Psoas muscle (tissue), 8 donors: ENCODE results near the gene PLCB3. TPM values are rescaled to one million over a fixed set of nuclear protein-coding genes. Genes with fewer than 3 reads are reported as not detected.

Source experiments
- ATAC-seq, 4 donors: fragments of 200-7000 bp; cut with Tn5 transposase; one replicate each; pipeline ENCODE4 v1.9.1; 2020; ENCODE audit warnings: moderate library complexity in 3 of 4, mild to moderate bottlenecking in 2 of 4
- DNase-seq, 2 donors: peaks; one replicate each; pipeline ENCODE4 v3.0.0-alpha.2; 2020
- H3K27ac ChIP-seq: fragments of 200-600 bp; one replicate; pipeline ENCODE4 v1.8.0; 2022
- H3K27me3 ChIP-seq, 3 donors: fragments of 200-600 bp in 1 of 3; one replicate each; pipeline versions ENCODE4 v1.6.1 to v1.8.0; 2013 to 2022; ENCODE audit warnings: low read length in 2 of 3, mild to moderate bottlenecking in 2 of 3, moderate library complexity in 1 of 3; ENCODE audit not compliant: insufficient read depth in 3 of 3
- H3K36me3 ChIP-seq, 2 donors: fragments of 200-600 bp in 1 of 2; one replicate each; pipeline versions ENCODE4 v1.6.1 to v1.8.0; 2013 to 2022; ENCODE audit warnings: low read depth in 1 of 2, mild to moderate bottlenecking in 1 of 2, moderate library complexity in 1 of 2; ENCODE audit not compliant: insufficient read depth in 1 of 2
- H3K4me1 ChIP-seq: fragments of 200-600 bp; one replicate; pipeline ENCODE4 v1.8.0; 2022
- H3K4me3 ChIP-seq: fragments of 200-600 bp; one replicate; pipeline ENCODE4 v1.8.0; 2022; ENCODE audit warnings: mild to moderate bottlenecking
- H3K9me3 ChIP-seq: fragments of 200-600 bp; one replicate; pipeline ENCODE4 v1.8.0; 2022
- WGBS, 3 donors: extraction: QIAGEN DNeasy Blood & Tissue Kit; methylation state at CpG; one replicate each; pipeline versions ENCODE4 v1.1.6 to v1.1.7; 2013; 5-methylcytosine and 5-hydroxymethylcytosine counted together
- intact Hi-C, 2 donors: fragments of 100-400 bp; cut with DNase I; formaldehyde crosslinking; loops; one replicate each; pipeline versions ENCODE4 v1.11.0 to v1.14.2; 2022
- polyA plus RNA-seq, 3 donors: library from polyadenylated mRNA; stranded (reverse); fragments of 200-250 nt; gene quantifications; one replicate each; pipeline ENCODE4 v1.2.3, GENCODE V29; 2013
- total RNA-seq, 4 donors: library from RNA; stranded (reverse); fragmentation: NEBNext Ultra II Directional in 2 of 4; extraction: Animal tissue kit (Norgen Biotek cat#: 25700) in 2 of 4; gene quantifications; one replicate each; pipeline versions ENCODE4 v1.2.1 to v1.2.4, GENCODE V29; 2021 to 2023
- TF ChIP-seq, protein P1 (sequence below): fragments of 200-600 bp; IDR thresholded peaks from one replicate; pipeline ENCODE4 v1.8.0; 2022; ENCODE audit warnings: antibody characterized with exemption
- donor health status: healthy with polysubstance abuse.
- donor health status: DM: no; HTN: no; CAD: no; lungs with moderate emphysema.
- donor health status: Bipolar disorder and iron deficiency.
- donor health status: healthy.
- donor health status: DM: yes; HTN: yes; CAD: no.
- donor health status: DM: no; HTN: no; CAD: no.
- donor health status: DM: no; HTN: no; CAD: no.
- donor health status: DM: yes; HTN: yes; CAD: no.

PLCB3 gene
- total and polyA plus RNA-seq, 7 donors = 3.8 to 10.4 (median 5.9) TPM

DNA sequence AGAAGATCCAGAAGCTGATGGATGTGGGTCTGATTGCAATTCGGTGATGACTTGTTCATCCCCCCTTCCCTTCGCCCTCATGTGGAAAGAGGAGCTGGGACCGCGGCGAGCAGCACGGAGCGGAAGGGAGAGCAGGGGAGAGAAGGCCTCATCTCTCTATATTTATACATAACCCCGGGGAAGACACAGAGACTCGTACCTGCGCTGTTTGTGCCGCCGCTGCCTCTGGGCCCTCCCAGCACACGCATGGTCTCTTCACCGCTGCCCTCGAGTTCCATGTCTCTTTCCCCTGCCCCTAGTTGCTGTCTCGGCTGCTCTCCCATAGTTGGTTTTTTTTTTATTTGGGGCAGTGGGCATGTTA lies 47.3 kb upstream of the PLCB3 start:
- intact Hi-C loops = loop anchor here in 1 of 2 donors (2.0 to 5.0 kb wide), 2 partner anchors 63 to 95 kb away; no protein-coding TSS in a partner anchor
- Histone ChIP-seq H3K4me3 (no peak overlapping the region), H3K27ac (no peak overlapping the region), H3K27me3 (no peaks in the 10 kb centered on the region), H3K36me3 (peaks cover 7 to 66% of the 10 kb centered on the region in 2 donors), H3K9me3 (no peaks in the 10 kb centered on the region), H3K4me1 (peaks cover 11% of the 10 kb centered on the region)
- WGBS, 3 donors = 68 to 82% (median 73%) methylated on average over 15 to 16 of the region's 16 CpGs
- TF ChIP-seq, protein P1, sequence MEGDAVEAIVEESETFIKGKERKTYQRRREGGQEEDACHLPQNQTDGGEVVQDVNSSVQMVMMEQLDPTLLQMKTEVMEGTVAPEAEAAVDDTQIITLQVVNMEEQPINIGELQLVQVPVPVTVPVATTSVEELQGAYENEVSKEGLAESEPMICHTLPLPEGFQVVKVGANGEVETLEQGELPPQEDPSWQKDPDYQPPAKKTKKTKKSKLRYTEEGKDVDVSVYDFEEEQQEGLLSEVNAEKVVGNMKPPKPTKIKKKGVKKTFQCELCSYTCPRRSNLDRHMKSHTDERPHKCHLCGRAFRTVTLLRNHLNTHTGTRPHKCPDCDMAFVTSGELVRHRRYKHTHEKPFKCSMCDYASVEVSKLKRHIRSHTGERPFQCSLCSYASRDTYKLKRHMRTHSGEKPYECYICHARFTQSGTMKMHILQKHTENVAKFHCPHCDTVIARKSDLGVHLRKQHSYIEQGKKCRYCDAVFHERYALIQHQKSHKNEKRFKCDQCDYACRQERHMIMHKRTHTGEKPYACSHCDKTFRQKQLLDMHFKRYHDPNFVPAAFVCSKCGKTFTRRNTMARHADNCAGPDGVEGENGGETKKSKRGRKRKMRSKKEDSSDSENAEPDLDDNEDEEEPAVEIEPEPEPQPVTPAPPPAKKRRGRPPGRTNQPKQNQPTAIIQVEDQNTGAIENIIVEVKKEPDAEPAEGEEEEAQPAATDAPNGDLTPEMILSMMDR = no peak
- DNase-seq (no peak), ATAC-seq (no peak)

DNA sequence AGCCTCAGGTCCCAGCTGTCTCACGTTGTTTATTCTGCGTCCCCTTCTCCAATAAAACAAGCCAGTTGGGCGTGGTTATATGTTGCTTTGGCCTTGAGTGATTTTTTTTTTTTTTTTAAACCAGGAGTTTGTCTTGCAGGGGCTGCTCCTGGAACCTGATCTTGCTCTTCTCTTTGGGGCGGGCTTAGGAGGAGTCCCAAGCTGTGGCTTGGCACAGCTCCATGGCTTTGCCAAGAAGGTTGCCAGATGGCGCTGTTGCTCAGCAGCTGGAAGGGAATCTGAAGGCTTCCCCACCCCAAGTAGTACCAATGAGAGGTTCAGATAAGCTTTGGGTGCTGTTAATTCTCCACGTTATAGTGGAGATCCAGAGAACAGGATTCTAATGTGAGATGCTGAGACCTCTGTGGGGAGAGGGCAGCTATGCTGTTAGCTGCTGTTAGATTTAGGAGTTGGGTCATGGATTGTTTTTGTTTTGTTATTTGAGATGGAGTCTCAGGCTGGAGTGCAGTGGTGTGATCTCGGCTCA lies 46.8 kb upstream of the PLCB3 start:
- WGBS, 3 donors = 12 to 38% (median 15%) methylated on average over 7 of the region's 7 CpGs
- no peaks in the 10 kb centered on the region for H3K9me3 ChIP-seq
- ATAC-seq (peak; percentile 78 to 84 (median 80)), DNase-seq (peak; percentile 86 to 92)
- no peaks in the 10 kb centered on the region for H3K27me3 ChIP-seq
- TF ChIP-seq, protein P1 = peak; percentile 65
- peak overlapping the region; percentile 34 for H3K27ac ChIP-seq
- H3K4me1 ChIP-seq = peaks cover 11% of the 10 kb centered on the region
- intact Hi-C loops = loop anchor here in 1 of 2 donors (2.0 to 5.0 kb wide), 2 partner anchors 63 to 94 kb away; no protein-coding TSS in a partner anchor
- H3K36me3 ChIP-seq = peaks cover 7 to 62% of the 10 kb centered on the region in 2 donors
- H3K4me3 ChIP-seq = no peak overlapping the region

DNA sequence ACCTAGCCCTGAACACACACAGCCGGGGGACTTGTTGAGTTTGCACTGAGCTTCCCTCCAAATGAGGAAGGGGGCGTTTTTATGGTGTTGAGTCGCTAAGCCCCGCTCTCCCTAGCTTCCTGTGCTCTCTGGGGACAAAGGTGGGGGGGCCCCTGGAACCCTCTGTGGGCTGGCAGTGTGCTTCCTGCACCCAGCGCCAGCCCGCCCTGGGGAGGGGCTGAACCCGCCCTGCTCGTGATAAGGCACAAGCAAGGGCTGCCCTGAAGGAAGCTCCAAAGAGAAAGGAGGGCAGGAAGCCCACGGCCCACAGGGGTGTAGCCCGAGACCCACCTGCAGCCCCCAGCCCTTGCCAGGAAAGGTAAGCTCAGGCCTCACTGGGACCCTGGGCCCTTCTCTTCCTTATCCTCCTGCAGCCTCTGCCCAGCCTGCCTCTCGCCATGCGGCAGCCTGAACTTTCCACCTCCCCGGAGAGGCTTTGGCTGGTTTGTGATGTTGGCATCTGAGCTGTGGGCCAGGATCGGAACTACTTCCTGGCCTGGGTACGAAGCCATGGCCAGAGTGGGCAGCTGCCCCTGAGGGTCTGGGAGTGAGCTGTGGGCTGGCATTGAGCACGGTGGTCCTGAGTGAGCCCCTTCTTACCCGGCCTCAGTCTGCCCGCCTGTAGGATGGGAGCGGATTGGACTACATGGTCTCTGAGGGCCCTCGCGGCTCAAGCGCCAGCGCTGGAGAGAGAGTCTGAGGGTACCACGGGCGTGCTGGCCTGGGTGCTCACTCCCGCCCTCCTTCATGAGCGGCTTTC lies 44.7 kb upstream of the PLCB3 start, which contains the start of gene FERMT3:
Gene FERMT3 (plus strand): TSS at position 265 of the 799 bp plus-strand sequence. CDS start 644 bp downstream, outside the sequence.
- peaks cover 7 to 56% of the 10 kb centered on the region in 2 donors for H3K36me3 ChIP-seq
- 56 to 69% (median 62%) methylated on average over 22 to 27 of the region's 27 CpGs for WGBS, 3 donors
- no peaks in the 10 kb centered on the region for H3K9me3 ChIP-seq
- TF ChIP-seq, protein P1 = no peak
- no peaks in the 10 kb centered on the region for H3K27me3 ChIP-seq
- peak within 1 kb of the TSS; percentile 71 for H3K27ac ChIP-seq
- DNase-seq (peak; percentile 67 to 77), ATAC-seq (no peak)
- H3K4me3 ChIP-seq = peak within 1 kb of the TSS; percentile 58
- peaks cover 11% of the 10 kb centered on the region for H3K4me1 ChIP-seq
- intact Hi-C loops = loop anchor here in 1 of 2 donors (5.0 kb wide), 1 partner anchor 96 kb away; the partner anchor contains the start of gene CATSPERZ

DNA sequence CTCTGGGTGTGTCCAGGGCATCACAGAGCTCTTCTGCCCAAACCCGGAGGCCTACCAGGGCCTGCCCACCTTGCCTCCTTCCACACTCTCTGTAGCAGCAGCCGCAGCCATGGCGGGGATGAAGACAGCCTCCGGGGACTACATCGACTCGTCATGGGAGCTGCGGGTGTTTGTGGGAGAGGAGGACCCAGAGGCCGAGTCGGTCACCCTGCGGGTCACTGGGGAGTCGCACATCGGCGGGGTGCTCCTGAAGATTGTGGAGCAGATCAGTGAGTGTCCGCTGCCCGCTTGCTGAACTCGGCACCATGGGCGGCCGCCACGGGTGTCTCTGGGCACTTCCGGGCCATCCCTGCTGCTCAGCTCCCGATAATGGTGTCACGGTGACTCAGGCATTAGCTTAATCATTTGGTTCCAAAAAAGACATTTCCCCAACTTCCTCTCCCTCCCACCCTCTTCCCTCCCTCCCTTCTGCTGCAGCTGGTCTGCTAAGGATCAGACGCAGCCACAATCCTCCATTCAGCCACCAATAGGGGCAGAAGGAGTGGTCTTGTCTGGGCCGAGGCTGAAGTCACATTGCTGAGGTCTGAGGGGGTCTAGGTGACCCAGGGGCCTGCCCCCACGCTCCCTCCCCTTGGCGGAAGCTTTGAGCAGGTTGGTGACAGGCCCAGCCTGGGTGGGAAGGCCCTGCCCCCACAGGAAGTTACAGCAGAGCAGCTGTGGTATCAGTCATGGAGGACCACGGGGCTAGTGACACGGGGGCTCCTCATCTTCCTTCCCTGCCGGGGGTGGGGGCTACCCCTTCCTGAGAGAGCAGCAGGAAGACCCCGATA lies 43.9 kb upstream of the PLCB3 start:
- Histone ChIP-seq H3K4me1 (peaks cover 11% of the 10 kb centered on the region), H3K27me3 (no peaks in the 10 kb centered on the region), H3K9me3 (no peaks in the 10 kb centered on the region), H3K27ac (peak overlapping the region; percentile 71), H3K4me3 (peak overlapping the region; percentile 58), H3K36me3 (peaks cover 7 to 56% of the 10 kb centered on the region in 2 donors)
- 28 to 35% (median 34%) methylated on average over 22 to 30 of the region's 30 CpGs for WGBS, 3 donors
- intact Hi-C loops = loop anchor here in 1 of 2 donors (5.0 kb wide), 1 partner anchor 95 kb away; the partner anchor contains the start of gene CATSPERZ
- DNase-seq (peak; percentile 81 to 87), ATAC-seq (peak; percentile 26 to 48 (median 38))
- TF ChIP-seq, protein P1 = no peak
